GM21390 (cell line): ENCODE measurements around the gene PRSS22.

ENCODE experiments used
- ATAC-seq: cut with Tn5 transposase; IDR thresholded peaks from one replicate; pipeline ENCODE4 v1.9.1; 2021; ENCODE audit not compliant: unreplicated experiment

The PRSS22 gene

DNA sequence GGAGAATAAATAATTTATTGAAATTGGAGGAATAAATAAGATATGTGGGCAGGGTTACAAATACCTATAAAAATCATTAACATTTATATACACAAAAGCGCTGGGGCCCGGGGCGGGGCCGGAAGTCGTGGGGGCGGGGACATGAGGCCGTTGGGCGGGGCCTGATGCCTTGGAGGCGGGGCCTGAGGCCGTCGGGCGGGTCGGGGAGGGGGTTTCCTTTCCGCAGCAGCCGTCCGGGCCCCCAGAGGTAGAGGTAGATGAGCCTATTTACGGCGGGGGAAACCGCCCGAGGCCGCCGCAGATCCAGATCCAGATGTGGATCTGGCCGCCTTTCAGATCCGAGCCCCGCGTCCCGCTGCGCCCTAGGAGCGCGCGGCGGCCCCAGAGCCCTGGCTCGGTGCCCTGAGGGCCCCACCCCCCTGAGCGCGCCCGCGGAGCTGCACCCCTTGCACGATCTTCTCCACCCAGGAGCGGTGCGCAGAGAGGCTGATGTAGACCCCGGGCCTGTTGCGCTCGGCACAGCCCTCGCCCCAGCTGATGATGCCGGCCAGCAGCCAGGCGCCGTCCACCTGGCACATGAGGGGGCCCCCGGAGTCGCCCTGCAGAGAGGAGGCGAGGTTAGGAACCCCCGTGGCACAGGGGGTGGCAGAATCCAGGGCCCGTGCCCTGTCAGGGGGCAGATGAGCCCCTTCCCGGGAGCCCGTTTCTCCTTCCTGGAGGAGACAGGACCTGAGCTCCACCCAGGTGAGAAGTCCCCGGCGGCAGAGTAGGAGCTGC lies 5.1 kb downstream of the PRSS22 start:
- no peak for ATAC-seq

DNA sequence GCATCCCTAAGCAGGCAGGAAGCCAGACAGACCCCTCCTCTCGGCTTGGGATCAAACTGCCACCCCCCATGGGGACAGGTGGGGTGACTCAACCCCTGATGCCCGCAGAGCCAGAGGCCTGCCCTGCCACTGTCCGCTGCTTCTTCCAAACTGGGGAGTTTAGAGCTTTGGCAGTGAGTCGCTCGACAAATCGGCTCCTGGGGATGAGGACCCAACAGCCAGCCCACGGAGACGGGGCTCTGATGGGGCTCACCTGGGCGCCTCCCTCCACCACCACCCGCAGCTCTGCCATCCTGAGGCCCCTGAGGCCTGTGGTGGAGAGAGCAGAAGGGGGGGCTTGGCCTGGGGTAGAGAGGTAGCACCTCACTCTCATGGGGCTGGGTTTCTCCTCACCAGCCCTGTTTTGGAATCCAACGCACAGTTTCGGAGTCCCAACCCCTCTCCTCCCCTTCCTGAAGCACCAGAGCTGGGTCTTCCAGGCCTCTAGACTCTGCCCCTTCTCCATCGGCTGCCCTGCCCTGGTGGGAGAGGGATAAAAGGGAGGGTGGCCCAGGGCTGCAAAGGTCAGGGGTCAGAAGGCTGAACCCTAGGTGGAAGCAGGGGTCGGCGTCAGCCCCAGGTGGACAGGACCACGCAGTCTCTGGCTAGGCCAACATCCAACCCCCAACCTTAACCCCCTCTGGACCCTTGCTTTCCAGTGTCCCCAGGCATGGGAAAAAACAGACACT lies 5.8 kb downstream of the PRSS22 start:
- no peak for ATAC-seq

DNA sequence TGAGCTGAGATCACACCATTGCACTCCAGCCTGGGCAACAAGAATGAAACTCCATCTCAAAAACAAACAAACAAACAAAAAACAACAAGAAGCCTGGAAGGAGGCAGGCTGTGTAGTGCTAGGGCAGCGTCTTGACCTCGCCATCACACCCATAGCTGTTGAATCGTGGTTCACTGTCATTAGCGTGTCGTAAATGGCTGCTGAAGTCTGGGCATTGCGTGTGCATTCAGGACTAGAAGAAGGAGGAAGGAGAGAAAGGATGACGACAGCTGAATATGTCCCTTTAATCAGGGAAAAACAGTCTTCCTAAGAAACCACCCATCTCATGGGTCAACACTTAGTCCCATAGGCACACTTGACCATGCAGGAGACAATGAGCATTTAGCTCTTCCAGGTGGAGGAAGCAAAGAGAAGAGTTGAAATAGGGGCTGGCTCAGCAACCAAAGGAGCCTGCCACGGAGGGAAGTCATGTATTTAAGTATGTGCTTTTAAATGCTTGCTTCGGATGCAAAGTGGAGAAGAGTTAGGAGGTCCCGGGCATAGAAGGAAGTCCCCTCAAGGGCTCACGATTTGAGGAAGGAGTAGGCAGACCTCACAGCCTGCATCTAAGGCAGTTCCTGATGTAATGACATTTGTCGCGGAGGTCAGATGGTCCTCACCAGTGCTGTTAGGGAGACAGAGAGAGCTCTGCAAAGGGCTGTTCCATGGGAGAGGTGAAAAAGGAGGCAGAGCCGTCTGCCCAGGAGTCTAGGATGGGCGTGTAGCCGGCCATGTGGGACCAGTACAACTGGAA lies 8.8 kb downstream of the PRSS22 start:
- no peak for ATAC-seq

DNA sequence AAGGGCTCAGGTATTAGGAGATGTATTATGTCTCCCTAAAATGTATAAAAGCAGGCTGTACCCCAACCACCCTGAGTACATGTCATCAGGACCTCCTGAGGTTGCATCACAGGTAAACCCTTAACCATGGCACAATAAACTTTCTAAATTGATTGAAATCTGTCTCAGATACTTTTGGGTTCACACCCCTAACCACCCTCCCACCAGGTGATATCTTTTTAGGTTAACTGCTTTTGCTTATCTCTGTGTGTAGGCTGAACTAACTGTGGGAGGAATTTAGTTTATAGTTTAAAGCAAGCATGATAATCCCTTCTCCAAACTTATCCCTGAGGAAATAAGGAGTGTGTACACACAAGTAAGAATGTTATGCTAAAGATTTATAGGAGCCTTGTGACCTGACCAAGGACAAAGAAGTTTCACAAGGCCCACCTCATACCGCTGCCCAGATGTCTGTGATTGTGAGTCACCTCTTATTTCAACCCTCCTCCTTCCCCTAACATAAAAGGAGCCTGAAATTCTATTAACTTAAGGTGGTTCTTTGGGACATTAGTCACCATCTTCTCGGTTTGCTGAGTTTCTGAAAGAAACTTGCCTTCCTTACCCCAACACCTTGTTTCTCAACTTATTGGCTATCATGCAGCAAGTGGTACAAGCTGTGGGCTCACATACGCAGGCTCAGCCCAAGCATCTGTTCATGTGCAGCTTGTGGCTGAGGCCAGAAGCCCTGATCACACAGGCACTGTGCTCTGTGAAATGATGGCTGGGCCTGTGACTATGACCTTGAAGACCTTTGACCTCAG lies 11.3 kb downstream of the PRSS22 start:
- ATAC-seq: no peak

DNA sequence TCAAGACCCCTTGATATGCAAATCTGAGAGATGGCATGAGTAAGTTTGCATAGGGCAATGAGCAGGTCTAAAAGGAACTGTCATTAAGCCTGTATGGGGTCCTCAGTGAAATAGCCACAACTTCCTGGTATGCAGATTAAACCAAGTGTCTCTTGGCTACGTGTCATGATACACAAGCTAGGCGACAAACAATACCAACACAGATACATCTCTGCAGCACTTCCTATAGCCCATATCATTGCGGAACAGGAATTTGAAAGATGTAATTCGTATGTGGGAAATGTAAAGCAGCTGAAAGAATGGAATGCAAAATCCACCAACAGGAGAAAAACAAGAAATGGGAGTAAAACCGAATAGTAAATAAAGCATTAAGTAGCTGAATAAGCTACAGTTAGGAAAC lies 12.9 kb downstream of the PRSS22 start:
- ATAC-seq: no peak

DNA sequence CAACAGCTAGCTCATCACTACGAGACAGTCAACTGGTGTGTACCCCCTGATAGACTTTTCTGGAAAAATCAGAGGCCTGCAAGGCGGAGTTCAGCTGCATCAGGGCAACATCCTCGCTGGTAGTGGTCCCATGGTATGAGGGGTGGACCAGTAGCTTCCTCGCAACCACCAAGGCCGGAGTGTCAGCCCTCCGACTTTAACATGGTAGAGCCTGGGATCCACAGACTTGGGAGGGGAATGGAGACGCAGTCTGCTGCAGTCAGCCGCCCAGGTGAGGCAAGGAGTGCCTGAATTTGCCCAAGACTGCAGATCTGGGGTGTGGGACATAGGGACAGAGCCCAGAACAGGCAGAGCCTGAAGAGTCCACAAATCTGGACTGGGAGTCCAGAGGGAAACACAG lies 14.4 kb downstream of the PRSS22 start:
- no peak for ATAC-seq

DNA sequence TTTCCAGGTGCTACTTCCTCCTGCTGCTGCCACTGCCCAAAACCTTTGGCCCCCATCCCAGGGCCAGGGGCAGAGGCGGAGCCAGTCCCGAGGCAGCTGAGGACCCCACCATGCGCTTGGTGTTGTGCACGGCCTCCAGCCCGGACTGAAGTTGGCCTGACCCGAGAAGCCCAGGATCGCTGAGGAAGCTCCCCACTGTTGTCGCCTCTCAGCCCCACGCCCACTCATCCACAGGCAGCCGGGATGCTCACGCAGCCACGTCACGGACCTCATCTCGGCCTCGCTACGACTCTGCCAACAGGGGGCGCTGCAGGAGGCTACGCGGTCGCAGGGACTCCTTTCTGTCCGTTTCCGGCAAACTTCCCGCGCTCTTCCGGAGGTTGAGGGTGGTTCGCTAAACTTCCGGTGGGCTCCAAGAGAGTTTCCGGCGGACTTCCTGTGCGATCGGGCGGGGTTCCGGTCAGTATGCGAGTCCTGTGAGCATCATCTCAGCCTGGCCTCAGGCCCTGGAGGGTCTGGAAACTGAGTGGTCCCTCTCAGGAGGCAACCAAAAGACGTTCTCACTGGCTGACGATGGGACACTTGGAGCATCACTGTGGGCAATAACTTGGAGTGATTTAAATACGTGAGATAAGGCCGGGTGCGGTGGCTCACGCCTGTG lies 15.5 kb downstream of the PRSS22 start:
- ATAC-seq: no peak

DNA sequence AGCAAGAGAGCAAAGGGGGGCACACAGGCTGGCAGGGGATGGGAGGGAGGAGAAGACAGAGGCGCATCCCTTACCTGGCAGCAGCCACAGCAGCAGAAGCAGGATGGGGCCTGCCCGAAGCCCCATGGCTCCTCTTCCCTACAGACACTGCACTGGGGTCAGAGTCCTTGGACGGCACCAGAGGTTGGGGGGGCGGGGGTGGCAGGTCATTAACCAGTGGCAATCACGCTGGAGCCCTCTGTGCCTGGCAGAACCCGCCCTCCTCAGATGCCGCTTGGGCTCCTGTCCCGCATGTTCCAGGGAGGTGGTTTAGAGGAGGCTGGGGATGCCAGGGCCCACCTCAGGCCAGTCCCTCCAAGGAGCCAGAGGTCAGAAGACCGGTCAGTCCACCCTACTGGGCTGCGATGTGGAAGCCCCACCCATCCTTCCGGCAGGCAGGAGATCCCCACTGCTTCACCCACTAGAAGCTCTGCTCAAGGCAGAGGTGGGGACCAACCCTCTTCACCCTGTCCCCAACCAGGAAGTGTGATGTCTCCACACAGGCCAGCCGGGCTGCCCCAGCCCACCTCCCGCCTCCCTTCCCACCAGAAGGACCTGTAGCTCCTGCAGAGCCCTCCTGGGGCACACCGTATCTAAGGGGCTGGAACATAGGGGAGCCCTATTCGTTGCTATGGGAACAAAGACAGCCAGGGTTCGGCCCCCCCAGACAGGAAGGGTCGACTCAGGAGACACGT lies 16.2 kb downstream of the PRSS22 start:
- ATAC-seq: no peak

DNA sequence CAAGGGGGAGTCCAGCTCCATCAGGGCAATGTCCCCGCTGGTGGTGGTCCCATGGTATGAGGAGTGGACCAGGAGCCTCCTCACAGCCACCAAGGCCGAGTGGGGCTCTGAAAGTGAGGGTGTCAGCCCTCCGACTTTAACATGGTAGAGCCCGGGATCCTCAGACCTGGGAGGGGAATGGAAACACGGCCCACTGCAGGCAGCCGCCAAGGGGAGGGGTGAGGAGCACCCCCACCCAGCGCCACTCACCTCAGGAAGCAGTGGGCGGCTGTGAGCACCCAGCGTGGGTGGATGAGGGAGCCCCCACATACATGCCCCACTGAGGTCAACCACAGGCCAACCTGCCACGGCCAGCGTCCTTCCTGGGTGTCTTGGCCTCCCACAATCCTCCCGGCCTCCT lies 17.1 kb downstream of the PRSS22 start:
- no peak for ATAC-seq

DNA sequence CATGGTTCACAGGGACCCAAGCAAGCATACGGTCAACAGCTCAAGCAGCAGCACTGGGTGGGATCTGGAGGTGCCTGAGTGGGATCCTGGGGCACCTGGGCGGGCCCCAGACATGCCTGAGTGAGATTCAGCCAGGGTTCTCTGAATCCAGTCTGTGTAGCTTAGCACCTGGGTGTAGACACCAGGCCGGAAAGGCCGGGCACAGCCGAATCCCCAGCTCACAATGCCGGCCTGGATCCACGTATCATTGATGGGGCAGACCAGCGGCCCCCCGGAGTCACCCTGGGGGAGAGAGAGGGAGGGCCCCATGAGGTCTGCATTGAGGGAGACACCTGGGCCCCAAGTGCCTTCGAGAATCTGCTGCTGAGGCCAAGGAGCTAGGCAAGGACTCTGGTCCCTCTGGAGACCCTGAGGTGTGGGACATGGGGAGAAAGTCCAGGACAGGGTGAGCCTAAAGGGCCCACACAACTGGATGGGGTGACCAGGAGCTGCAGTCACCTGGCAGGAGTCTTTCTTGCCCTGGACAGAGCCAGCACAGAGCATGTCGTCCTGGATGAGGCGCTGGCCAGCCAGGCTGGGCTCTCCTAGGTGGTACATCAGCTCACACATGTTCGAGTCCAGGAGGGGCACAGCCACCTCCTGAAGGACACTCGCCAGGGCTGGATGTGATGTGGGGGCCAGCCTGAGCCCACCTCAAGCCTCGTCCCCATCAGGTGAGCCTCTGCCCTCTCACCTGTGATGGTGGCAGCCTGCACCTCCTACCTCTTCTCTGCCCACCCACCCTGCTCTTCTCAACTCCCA lies 18.1 kb downstream of the PRSS22 start:
- ATAC-seq: no peak

DNA sequence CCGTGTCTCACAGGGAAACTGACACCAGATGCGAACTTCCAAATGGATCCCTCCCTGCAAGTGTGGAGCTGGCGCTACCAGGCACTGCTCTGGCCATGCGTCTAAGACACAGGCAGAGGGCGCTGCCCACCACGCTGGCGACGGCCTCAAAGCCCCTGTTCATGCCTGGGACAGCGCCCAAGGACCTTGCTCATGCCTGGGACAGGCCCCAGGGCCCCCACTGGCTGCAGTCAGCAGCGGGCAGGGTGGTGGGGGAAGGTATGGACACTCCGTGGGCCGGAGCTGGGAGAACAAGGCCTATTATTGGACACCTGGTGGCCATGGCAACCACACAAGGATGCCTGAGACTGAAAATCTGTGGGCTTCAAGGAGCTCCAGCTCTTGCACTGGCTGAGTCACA lies 19.0 kb downstream of the PRSS22 start:
- ATAC-seq: no peak

DNA sequence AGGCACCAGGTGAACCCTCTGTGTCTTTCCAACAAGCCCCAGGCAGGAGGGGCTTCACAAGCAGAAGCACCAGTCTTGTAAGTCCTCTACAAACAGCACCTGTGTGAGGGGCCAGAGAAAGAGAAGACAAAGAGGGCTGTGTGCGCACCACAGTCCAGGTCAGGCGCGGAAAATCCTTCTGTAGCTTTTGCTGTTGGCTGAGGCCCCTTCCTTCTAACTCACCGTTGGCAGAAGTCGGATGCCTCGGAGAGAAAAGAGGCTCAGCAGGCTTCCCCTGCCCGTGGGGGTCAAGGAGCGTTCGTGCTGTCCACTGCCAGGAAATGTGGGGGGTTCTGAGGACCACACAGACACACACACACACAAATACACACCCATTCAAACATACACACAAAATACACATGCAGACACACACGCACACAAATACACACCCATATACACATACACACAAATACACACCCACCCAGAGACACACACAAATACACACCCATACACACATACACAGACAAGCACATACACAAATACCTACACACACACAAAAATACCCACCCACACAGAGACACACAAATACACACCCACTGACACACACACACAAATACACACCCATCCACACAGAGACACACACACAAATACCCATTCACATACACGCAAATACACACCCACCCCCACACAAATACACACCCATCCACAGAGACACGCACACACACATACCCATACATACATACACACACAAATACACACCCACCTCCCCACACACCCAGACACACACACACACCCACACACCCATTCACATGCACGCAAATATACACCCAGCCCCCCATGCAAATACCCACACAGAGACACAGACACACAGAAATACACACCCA lies 21.1 kb downstream of the PRSS22 start:
- no peak for ATAC-seq

DNA sequence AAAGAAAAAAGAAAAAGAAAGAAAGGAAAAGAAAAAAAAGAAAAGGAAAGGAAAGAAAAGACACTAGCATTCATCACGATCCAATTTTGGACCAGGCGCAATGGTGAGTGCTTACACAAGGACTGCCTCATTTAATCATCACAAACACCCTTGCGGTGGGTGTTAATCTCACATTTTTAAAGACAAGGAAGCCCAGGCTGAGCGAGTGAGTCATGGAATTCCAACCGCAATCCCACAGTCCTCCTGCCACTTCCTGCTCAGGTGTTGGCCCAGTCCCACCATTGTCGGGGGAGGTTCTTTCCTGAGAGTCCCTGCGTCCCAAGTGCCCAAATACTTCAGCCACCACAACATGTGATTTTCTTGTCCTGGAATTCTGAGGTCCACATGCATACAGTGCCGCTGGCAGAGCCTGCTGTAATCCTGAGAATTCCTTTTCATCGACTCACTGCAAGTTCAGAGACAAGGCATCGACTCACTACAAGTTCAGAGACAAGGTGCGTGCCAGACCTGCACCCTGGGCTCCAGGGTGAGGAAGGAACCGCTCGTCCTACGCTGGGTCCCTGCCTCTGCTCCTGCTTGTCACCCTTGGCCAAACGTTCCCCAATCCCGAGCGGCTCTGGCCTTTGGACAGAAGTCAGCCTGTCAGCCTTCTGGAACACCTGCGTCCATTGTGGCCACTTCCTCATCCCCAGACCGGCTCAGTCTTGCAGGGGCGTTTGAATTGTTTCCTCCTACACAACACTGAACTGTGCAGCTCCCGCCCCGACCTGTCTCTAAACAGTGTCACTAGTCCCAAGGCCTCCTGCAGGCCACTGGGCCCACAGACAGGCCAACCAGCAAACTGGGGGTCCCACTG lies 22.1 kb downstream of the PRSS22 start:
- ATAC-seq: no peak

DNA sequence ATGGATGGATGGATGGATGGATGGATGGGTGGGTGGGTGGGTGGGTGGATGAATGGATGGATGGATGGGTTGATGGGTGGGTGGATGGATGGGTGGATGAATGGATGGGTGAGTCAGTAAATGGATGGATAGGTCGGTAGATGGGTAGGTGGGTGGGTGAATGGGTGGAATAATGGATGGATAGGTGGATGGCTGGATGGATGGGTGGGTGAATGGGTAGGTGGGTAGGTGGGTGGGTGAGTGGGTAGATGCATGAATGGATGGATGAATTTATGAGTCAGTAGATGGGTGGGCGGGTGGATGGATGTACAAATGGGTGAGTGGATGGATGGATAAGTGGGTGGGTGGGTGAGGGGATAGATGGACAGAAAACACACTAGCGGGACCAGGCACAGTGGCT lies 23.0 kb downstream of the PRSS22 start:
- no peak for ATAC-seq

DNA sequence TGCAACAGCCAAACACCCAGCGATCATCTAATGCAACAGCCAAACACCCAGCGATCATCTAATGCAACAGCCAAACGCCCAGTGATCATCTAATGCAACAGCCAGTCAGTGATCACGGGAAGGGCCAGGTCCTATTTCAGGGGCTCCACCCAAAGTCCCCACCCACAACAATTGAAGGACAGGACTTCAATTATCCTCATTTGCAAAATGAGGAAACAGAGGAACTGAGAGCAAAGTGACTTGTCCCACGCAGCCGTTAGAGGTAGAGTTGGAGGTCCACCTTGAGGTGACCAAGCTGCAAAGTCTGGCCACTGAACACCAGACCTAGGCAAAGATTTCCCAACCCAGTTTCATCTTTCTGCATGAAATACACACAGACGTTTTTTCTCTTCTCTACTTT lies 24.2 kb downstream of the PRSS22 start:
- no peak for ATAC-seq

DNA sequence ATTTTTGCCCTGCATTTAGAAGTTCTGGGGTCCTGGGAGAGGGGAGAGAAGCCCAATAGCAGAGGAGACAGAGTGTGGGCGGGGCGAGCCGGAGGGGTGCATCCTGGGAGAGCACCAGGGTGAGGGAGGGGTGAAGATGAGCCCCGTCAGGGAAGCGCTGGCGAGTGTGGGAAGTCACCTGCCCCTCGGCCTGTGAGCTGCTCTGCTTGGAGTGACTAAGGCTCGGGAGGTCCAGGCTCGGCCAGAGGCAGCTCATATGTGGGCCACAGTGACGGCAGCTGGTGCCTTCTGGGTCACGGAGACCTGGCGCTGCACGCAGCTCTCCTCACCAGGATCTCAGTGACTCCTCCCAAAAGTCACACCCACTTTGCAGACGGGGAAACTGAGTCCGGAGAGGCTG lies 26.8 kb downstream of the PRSS22 start:
- ATAC-seq: no peak

DNA sequence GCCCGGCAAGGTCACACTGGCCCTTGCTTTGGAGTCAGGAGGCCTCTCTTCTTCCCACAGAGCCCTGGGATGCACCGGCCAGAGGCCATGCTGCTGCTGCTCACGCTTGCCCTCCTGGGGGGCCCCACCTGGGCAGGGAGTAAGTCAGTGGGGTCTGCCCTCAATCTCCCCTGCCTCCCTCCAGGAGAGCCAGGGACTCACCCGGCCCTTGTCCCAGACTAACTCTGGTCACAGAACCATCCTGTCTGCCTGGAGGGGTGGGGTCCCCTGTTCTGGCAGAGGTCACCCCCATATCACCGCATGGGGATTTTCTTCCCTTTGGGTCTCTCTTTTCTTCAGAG lies 27.6 kb downstream of the PRSS22 start:
- ATAC-seq: no peak
